HT-29 (cell line): ENCODE measurements around the gene RAB24. TPM values are rescaled to one million over a fixed set of nuclear protein-coding genes. Genes with fewer than 3 reads are reported as not detected.
A peak's percentile ranks its signal among the peaks of the same experiment; 100 is the strongest.
"Not testable (repeated sequence)": the region's sequence is repeated elsewhere in the genome, so short reads cannot be mapped to it uniquely, and the experiment has no call there.

Source experiments
- DNase-seq: peaks from one replicate; pipeline ENCODE4 v3.0.0-alpha.2; 2015; ENCODE audit warnings: low spot score
- total RNA-seq: library from RNA; depleted of rRNA; stranded (reverse); fragments of >200 nt; shearing (Covaris generic); gene quantifications from 2 replicates; pipeline ENCODE4 v1.2.3, GENCODE V29; 2014

RAB24 gene
- total RNA-seq, 1 experiment from 2014 or later, result 33.7 TPM

- peak; percentile 98 for DNase-seq
Measured at GRCh38 chr5:177311723-177312648, 8.5 kb upstream of the RAB24 start, which contains the start of gene MXD3. Gene MXD3, minus strand, starts transcription at chr5:177311898. Its CDS starts 68 bp downstream, at chr5:177311830.

GRCh38 chr5:177311392-177311722, 7.8 kb upstream of the RAB24 start:
- no peak for DNase-seq

GRCh38 chr5:177310757-177311391, 7.4 kb upstream of the RAB24 start:
- peak; percentile 27 for DNase-seq

GRCh38 chr5:177310332-177310731, 6.8 kb upstream of the RAB24 start:
- no peak for DNase-seq

GRCh38 chr5:177309351-177310191, 6.1 kb upstream of the RAB24 start:
- peak; percentile 85 for DNase-seq

- DNase-seq, result no peak
Measured at GRCh38 chr5:177308740-177309139, 5.2 kb upstream of the RAB24 start.

GRCh38 chr5:177307544-177308363, 4.2 kb upstream of the RAB24 start:
- DNase-seq, result no peak

- no peak for DNase-seq
Measured at GRCh38 chr5:177306674-177307543, 3.4 kb upstream of the RAB24 start.

- DNase-seq, result not testable (repeated sequence)
Measured at GRCh38 chr5:177306103-177306640, 2.7 kb upstream of the RAB24 start.

- peak; percentile 21 for DNase-seq
Measured at GRCh38 chr5:177304392-177305119, 1.0 kb upstream of the RAB24 start.

GRCh38 chr5:177303925-177304391, 439 bp upstream of the RAB24 start:
- DNase-seq, result peak; percentile 49

- DNase-seq, result peak; percentile 30
Measured at GRCh38 chr5:177302354-177303110, 987 bp downstream of the RAB24 start.

- DNase-seq, result peak; percentile 88
Measured at GRCh38 chr5:177301503-177302165, 1.9 kb downstream of the RAB24 start.

GRCh38 chr5:177300951-177301350, 2.6 kb downstream of the RAB24 start:
- no peak for DNase-seq

- DNase-seq, result no peak
Measured at GRCh38 chr5:177300236-177300880, 3.2 kb downstream of the RAB24 start.

GRCh38 chr5:177299697-177300096, 3.8 kb downstream of the RAB24 start:
- no peak for DNase-seq

- DNase-seq, result no peak
Measured at GRCh38 chr5:177297922-177298321, 5.6 kb downstream of the RAB24 start.
